Fibroblast of lung (primary cell): ENCODE results near the gene RXFP1. TPM values are rescaled to one million over a fixed set of nuclear protein-coding genes. Genes with fewer than 3 reads are reported as not detected.
A peak's percentile ranks its signal among the peaks of the same experiment; 100 is the strongest.

Source experiments
- DNase-seq, 2 donors: peaks; one replicate each; pipeline versions ENCODE4 v3.0.0 to v3.0.0-alpha.2; 2010; ENCODE audit warnings: low read depth in 2 of 2
- H2AFZ ChIP-seq: 2 replicates; pipeline ENCODE4 v1.5.1; 2012; ENCODE audit warnings: low read length, control low read depth, inconsistent platforms
- H3K27ac ChIP-seq: 2 replicates; pipeline ENCODE4 v1.5.1; 2011; ENCODE audit warnings: low read length, control low read depth; ENCODE audit not compliant: insufficient read depth
- H3K27me3 ChIP-seq: 2 replicates; pipeline ENCODE4 v1.5.1; 2011; ENCODE audit warnings: mild to moderate bottlenecking, low read length; ENCODE audit not compliant: control insufficient read depth, insufficient read depth
- H3K36me3 ChIP-seq: 2 replicates; pipeline ENCODE4 v1.5.1; 2011; ENCODE audit warnings: low read length; ENCODE audit not compliant: control insufficient read depth, insufficient read depth
- H3K4me1 ChIP-seq: 2 replicates; pipeline ENCODE4 v1.5.1; 2011; ENCODE audit warnings: low read length; ENCODE audit not compliant: control insufficient read depth, insufficient read depth; ENCODE audit errors: extremely low read depth
- H3K4me2 ChIP-seq: 2 replicates; pipeline ENCODE4 v1.5.1; 2011; ENCODE audit warnings: low read length, control low read depth; ENCODE audit not compliant: insufficient read depth; ENCODE audit errors: extremely low read depth
- H3K4me3 ChIP-seq, 4 experiments: fragments of 200-600 bp in 1 of 4; sonication (generic) in 1 of 4; replicated peaks in 1 of 4; 2 replicates each; pipeline ENCODE4 v1.5.1; 2011 to 2016; ENCODE audit warnings: low read length in 4 of 4, low read depth in 3 of 4, mild to moderate bottlenecking in 3 of 4, control low read depth in 2 of 4, inconsistent platforms in 1 of 4, mixed read lengths in 1 of 4; ENCODE audit not compliant: insufficient read depth in 1 of 4; ENCODE audit errors: control extremely low read depth in 1 of 4
- H3K79me2 ChIP-seq: 2 replicates; pipeline ENCODE4 v1.5.1; 2012; ENCODE audit warnings: mild to moderate bottlenecking, low read length, inconsistent platforms; ENCODE audit not compliant: control insufficient read depth, insufficient read depth
- H3K9ac ChIP-seq: 2 replicates; pipeline ENCODE4 v1.5.1; 2011; ENCODE audit warnings: mild to moderate bottlenecking, low read length, control low read depth; ENCODE audit not compliant: insufficient read depth
- H3K9me3 ChIP-seq: 2 replicates; pipeline ENCODE4 v1.5.1; 2012; ENCODE audit warnings: low read depth, low read length; ENCODE audit not compliant: control insufficient read depth, insufficient read depth
- H4K20me1 ChIP-seq: 2 replicates; pipeline ENCODE4 v1.5.1; 2011; ENCODE audit warnings: low read length; ENCODE audit not compliant: control insufficient read depth, insufficient read depth; ENCODE audit errors: extremely low read depth
- CTCF ChIP-seq, 2 donors: IDR thresholded peaks in 1 of 2; conservative IDR thresholded peaks in 1 of 2; 1 replicate in 1 of 2; 2 replicates in 1 of 2; pipeline ENCODE4 v1.5.1; 2011 to 2012; ENCODE audit warnings: low read length in 2 of 2, control low read depth in 1 of 2, inconsistent platforms in 1 of 2, low read depth in 1 of 2, mild to moderate bottlenecking in 1 of 2
- EZH2 ChIP-seq: IDR thresholded peaks from 2 replicates; pipeline ENCODE4 v1.5.1; 2012; ENCODE audit warnings: low read length, control low read depth, mild to moderate bottlenecking; ENCODE audit errors: missing control alignments
- polyA plus RNA-seq, 2 donors: library from polyadenylated mRNA; depleted of rRNA in 1 of 2; stranded (reverse) in 1 of 2; unstranded in 1 of 2; fragments of >200 nt; gene quantifications; 2 replicates each; pipeline ENCODE4 v1.2.1, GENCODE V29; 2011 to 2012; ENCODE audit warnings: missing spikeins in 1 of 2
- total RNA-seq: library from RNA; depleted of rRNA; stranded (reverse); fragments of >200 nt; gene quantifications from 2 replicates; pipeline ENCODE4 v1.2.1, GENCODE V29; 2014

Gene RXFP1
- total and polyA plus RNA-seq, 2 donors (not counting 1 experiment from before 2014, with no cell fraction given), result 0.10 to 1.3 TPM

- H4K20me1 ChIP-seq, result no peaks in the 10 kb centered on the region
- no peak overlapping the region for H3K4me3 ChIP-seq
- H3K9ac ChIP-seq, result no peak overlapping the region
- H3K27me3 ChIP-seq, result no peaks in the 10 kb centered on the region
- TF ChIP-seq EZH2 (no peak), CTCF (conservative IDR thresholded peaks at IDR 0.05 in 1 of 2, IDR thresholded peaks at IDR 0.05 in 1 of 2; ENCODE audit: low read depth in 1 of 2, low read length in 2 of 2) (no peak)
- no peaks in the 10 kb centered on the region for H3K4me1 ChIP-seq
- H3K36me3 ChIP-seq, result no peaks in the 10 kb centered on the region
- no peaks in the 10 kb centered on the region for H3K9me3 ChIP-seq
- no peak overlapping the region for H3K27ac ChIP-seq
- H3K4me2 ChIP-seq, result no peak overlapping the region
- no peaks in the 10 kb centered on the region for H3K79me2 ChIP-seq
- H2AFZ ChIP-seq, result no peak overlapping the region
- DNase-seq, result peak in 1 of 2 donors; percentile 90
Observed at GRCh38 chr4:158538176-158538575, 16.5 kb downstream of the RXFP1 start.

DNA sequence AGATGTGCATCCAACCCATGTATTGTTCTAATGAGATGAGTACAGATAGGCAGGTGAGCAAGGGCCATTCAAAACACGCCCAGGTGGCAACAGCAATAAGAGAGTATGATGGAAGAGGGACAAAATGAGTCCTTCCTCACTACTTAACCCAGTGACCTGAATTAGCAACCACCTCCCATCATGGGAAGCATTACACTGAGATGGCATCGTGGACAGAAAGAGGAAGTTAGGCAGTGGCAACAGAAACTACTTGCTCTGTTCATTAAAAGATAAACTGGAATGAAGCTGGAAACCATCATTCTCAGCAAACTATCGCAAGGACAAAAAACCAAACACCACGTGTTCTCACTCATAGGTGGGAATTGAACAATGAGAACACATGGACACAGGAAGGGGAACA lies 17.2 kb downstream of the RXFP1 start:
- Histone ChIP-seq H3K36me3 (no peaks in the 10 kb centered on the region), H2AFZ (no peak overlapping the region), H3K4me2 (no peak overlapping the region), H3K4me1 (no peaks in the 10 kb centered on the region), H3K4me3 (no peak overlapping the region), H3K27ac (no peak overlapping the region), H3K79me2 (no peaks in the 10 kb centered on the region), H3K9me3 (no peaks in the 10 kb centered on the region), H4K20me1 (no peaks in the 10 kb centered on the region), H3K27me3 (no peaks in the 10 kb centered on the region), H3K9ac (no peak overlapping the region)
- no peak for TF ChIP-seq CTCF (conservative IDR thresholded peaks at IDR 0.05 in 1 of 2, IDR thresholded peaks at IDR 0.05 in 1 of 2; ENCODE audit: low read depth in 1 of 2, low read length in 2 of 2)
- TF ChIP-seq EZH2, result no peak
- DNase-seq, result no peak

DNA sequence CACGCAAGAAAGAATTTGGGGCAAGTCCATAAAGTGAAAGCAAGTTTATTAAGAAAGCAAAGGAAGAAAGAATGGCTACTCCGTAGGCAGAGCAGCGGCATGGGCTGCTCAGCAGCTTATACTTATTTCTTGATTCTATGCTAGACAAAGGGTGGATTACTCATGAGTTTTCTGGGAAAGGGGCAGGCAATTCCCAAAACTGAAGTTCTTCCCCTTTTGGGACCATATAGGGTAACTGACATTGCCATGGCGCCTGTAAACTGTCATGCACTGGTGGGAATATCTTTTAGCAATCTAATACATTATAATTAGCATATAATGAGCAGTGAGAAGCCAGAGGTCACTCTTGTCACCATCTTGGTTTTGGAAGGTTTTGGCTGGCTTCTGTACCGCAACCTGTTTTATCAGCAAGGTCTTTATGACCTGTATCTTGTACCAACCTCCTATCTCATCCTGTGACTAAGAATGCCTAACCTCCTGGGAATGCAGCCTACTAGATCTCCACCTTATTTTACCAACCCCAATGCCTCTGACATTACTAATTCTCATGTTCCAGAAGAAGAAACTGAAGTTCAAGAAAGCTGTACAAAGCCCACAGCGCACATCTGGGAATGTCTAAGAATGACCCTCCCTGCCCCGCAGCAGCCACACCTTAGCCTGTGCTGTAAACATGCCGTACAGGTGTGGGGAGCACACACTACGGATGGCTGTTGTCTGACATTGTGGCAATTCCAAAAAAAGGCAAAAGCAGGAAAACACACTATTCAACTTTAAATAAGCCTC lies 18.6 kb downstream of the RXFP1 start:
- Histone ChIP-seq H3K4me1 (no peaks in the 10 kb centered on the region), H3K27ac (no peak overlapping the region), H3K9me3 (no peaks in the 10 kb centered on the region), H3K36me3 (no peaks in the 10 kb centered on the region), H4K20me1 (no peaks in the 10 kb centered on the region), H3K79me2 (no peaks in the 10 kb centered on the region), H2AFZ (no peak overlapping the region), H3K27me3 (no peaks in the 10 kb centered on the region), H3K4me2 (no peak overlapping the region), H3K4me3 (no peak overlapping the region), H3K9ac (no peak overlapping the region)
- no peak for TF ChIP-seq CTCF (conservative IDR thresholded peaks at IDR 0.05 in 1 of 2, IDR thresholded peaks at IDR 0.05 in 1 of 2; ENCODE audit: low read depth in 1 of 2, low read length in 2 of 2)
- DNase-seq, result peak in 1 of 2 donors; percentile 47
